ENCODE results near the gene MYO1D. TPM values are rescaled to one million over a fixed set of nuclear protein-coding genes. Genes with fewer than 3 reads are reported as not detected.
A peak's percentile ranks its signal among the peaks of the same experiment; 100 is the strongest.
"Not testable (repeated sequence)": the region's sequence is repeated elsewhere in the genome, so short reads cannot be mapped to it uniquely, and the experiment has no call there.

Gene MYO1D
- total RNA-seq, 2 donors from 2014 or later = 14.7 to 22.6 TPM

GRCh38 chr17:32673964-32674363 is 203.0 kb downstream of the MYO1D start:
- peaks cover 3 to 4% of the 10 kb centered on the region in 2 donors for H3K9me3 Mint-ChIP-seq
- ATAC-seq (replicated peaks in 1 of 2) (no peak), DNase-seq (no peak)
- no peaks in the 10 kb centered on the region for H3K27me3 Mint-ChIP-seq (ENCODE audit: low read depth)
- H3K27ac Mint-ChIP-seq = no peak overlapping the region
- peaks cover 0 to 2% of the 10 kb centered on the region in 2 donors for H3K36me3 Mint-ChIP-seq (ENCODE audit: insufficient read depth in 2 of 2)
- no peaks in the 10 kb centered on the region for H3K4me1 Mint-ChIP-seq (ENCODE audit: low read depth)
- H3K4me3 Mint-ChIP-seq = no peak overlapping the region

GRCh38 chr17:32672711-32673110 is 204.2 kb downstream of the MYO1D start:
- no peaks in the 10 kb centered on the region for H3K4me1 Mint-ChIP-seq (ENCODE audit: low read depth)
- H3K36me3 Mint-ChIP-seq (ENCODE audit: insufficient read depth in 2 of 2) = peaks cover 0 to 2% of the 10 kb centered on the region in 2 donors
- no peak overlapping the region for H3K27ac Mint-ChIP-seq
- no peak for DNase-seq
- H3K27me3 Mint-ChIP-seq (ENCODE audit: low read depth) = no peaks in the 10 kb centered on the region
- H3K4me3 Mint-ChIP-seq = no peak overlapping the region
- ATAC-seq (replicated peaks in 1 of 2) = no peak
- H3K9me3 Mint-ChIP-seq = peaks cover 3 to 4% of the 10 kb centered on the region in 2 donors

DNA sequence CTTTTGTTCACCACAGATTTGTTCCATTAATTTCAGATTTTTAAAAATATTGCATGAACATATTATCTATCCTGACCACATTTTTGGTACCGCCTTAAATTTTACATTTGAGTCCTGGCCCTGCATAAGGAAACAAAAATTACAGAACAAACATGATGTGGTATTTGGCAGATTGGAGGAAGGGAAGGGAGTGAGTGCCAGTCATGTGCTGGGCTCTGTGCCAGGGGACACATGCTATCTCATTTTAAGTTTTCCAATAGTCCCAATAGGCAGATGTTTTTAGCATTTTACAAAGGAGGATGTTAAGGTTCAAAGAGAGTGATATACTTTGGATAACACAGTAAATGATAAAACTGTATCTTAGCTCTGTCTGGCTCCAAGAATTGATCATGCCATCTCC is 205.0 kb downstream of the MYO1D start:
- DNase-seq = no peak
- Mint-ChIP-seq H3K9me3 (peaks cover 3 to 4% of the 10 kb centered on the region in 2 donors), H3K27me3 (ENCODE audit: low read depth) (no peaks in the 10 kb centered on the region), H3K27ac (no peak overlapping the region), H3K4me3 (no peak overlapping the region), H3K4me1 (ENCODE audit: low read depth) (no peaks in the 10 kb centered on the region), H3K36me3 (ENCODE audit: insufficient read depth in 2 of 2) (peaks cover 0 to 2% of the 10 kb centered on the region in 2 donors)
- no peak for ATAC-seq (replicated peaks in 1 of 2)

DNA sequence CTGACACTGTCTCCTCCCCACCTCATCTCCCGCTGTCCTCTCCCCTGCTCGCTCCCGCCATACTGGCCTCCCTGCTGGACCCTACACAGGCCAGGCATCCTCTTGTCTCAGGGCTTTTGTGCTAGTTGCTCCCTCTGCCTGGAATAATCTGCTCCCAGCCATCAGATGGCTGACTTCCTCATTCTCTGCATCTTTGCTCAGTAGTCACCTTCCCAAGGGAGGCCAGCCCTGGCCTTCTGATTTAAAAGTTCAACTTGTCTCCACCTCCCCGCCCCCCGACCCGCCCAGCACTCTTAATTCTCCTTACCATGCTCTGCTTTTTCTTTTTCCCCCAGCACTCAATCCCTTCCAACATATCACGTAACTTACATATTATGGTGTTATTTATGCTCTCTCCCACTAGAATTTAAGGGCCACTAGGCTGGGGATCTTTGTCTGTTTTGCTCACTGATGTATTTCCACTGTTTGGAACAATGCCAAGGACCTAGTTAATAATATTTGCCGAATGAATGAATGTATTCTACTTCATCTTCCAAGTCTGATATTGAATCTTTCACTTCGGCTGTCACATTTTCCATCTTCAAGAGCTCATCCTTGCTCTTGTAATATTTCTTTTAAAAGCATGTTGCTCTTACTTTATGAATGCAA is 211.9 kb downstream of the MYO1D start:
- H3K36me3 Mint-ChIP-seq (ENCODE audit: insufficient read depth in 2 of 2) = no peaks in the 10 kb centered on the region
- ATAC-seq (replicated peaks in 1 of 2) (no peak), DNase-seq (no peak)
- no peaks in the 10 kb centered on the region for H3K27me3 Mint-ChIP-seq (ENCODE audit: low read depth)
- no peak overlapping the region for H3K27ac Mint-ChIP-seq
- H3K9me3 Mint-ChIP-seq = no peaks in the 10 kb centered on the region
- H3K4me1 Mint-ChIP-seq (ENCODE audit: low read depth) = no peaks in the 10 kb centered on the region
- H3K4me3 Mint-ChIP-seq = no peak overlapping the region

DNA sequence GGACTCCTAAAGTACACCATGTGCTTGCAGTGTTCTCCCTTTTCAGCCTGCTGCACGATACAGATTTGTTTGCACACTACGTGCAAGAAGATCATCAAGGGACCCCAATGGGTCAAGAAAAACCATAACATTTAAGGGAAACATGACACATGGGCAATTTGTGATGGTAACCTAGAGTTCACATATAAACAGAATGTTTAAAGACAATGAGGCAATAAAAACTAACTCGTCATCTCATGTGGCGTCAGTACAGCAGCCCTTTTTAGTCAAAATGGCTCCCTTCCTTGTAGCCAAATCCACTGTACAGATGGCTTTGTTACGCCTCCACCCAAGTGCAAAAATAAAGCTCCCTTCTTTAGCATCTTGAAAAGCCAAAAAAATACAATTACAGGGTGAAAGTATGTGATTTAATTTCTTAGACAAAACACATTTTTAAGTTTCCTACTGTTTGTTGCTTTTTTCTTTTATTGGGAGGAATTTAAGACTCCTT is 216.4 kb downstream of the MYO1D start:
- no peaks in the 10 kb centered on the region for H3K4me1 Mint-ChIP-seq (ENCODE audit: low read depth)
- H3K9me3 Mint-ChIP-seq = no peaks in the 10 kb centered on the region
- no peak for DNase-seq
- no peak for ATAC-seq (replicated peaks in 1 of 2)
- no peaks in the 10 kb centered on the region for H3K36me3 Mint-ChIP-seq (ENCODE audit: insufficient read depth in 2 of 2)
- no peak overlapping the region for H3K4me3 Mint-ChIP-seq
- no peaks in the 10 kb centered on the region for H3K27me3 Mint-ChIP-seq (ENCODE audit: low read depth)
- H3K27ac Mint-ChIP-seq = peak overlapping the region; percentile 13

- H3K27me3 Mint-ChIP-seq (ENCODE audit: low read depth) = no peaks in the 10 kb centered on the region
- H3K4me1 Mint-ChIP-seq (ENCODE audit: low read depth) = no peaks in the 10 kb centered on the region
- no peaks in the 10 kb centered on the region for H3K9me3 Mint-ChIP-seq
- peak; percentile 57 to 65 for DNase-seq
- H3K4me3 Mint-ChIP-seq = no peak overlapping the region
- peaks cover 0 to 2% of the 10 kb centered on the region in 2 donors for H3K36me3 Mint-ChIP-seq (ENCODE audit: insufficient read depth in 2 of 2)
- peak in 1 of 2 donors; percentile 48 for ATAC-seq (replicated peaks in 1 of 2)
- H3K27ac Mint-ChIP-seq = no peak overlapping the region
Observed at GRCh38 chr17:32659419-32659842, 217.5 kb downstream of the MYO1D start.

GRCh38 chr17:32658470-32659418 is 218.2 kb downstream of the MYO1D start:
- Mint-ChIP-seq H3K9me3 (no peaks in the 10 kb centered on the region), H3K27me3 (ENCODE audit: low read depth) (no peaks in the 10 kb centered on the region), H3K4me3 (no peak overlapping the region), H3K36me3 (ENCODE audit: insufficient read depth in 2 of 2) (peaks cover under 1 to 2% of the 10 kb centered on the region in 2 donors), H3K4me1 (ENCODE audit: low read depth) (no peaks in the 10 kb centered on the region), H3K27ac (no peak overlapping the region)
- ATAC-seq (replicated peaks in 1 of 2) = no peak
- no peak for DNase-seq

- Mint-ChIP-seq H3K4me1 (ENCODE audit: low read depth) (no peaks in the 10 kb centered on the region), H3K4me3 (no peak overlapping the region), H3K9me3 (no peaks in the 10 kb centered on the region), H3K27ac (no peak overlapping the region), H3K36me3 (ENCODE audit: insufficient read depth in 2 of 2) (peaks cover 2 to 6% of the 10 kb centered on the region in 2 donors), H3K27me3 (ENCODE audit: low read depth) (no peaks in the 10 kb centered on the region)
- DNase-seq (no peak), ATAC-seq (replicated peaks in 1 of 2) (no peak)
Observed at GRCh38 chr17:32656886-32657285, 220.0 kb downstream of the MYO1D start.

GRCh38 chr17:32654324-32654723 is 222.6 kb downstream of the MYO1D start:
- no peaks in the 10 kb centered on the region for H3K4me1 Mint-ChIP-seq (ENCODE audit: low read depth)
- H3K36me3 Mint-ChIP-seq (ENCODE audit: insufficient read depth in 2 of 2) = peaks cover 17 to 25% of the 10 kb centered on the region in 2 donors
- no peaks in the 10 kb centered on the region for H3K27me3 Mint-ChIP-seq (ENCODE audit: low read depth)
- H3K4me3 Mint-ChIP-seq = no peak overlapping the region
- H3K9me3 Mint-ChIP-seq = peaks cover 10 to 15% of the 10 kb centered on the region in 2 donors
- DNase-seq (no peak), ATAC-seq (replicated peaks in 1 of 2) (no peak)
- H3K27ac Mint-ChIP-seq = no peak overlapping the region

DNA sequence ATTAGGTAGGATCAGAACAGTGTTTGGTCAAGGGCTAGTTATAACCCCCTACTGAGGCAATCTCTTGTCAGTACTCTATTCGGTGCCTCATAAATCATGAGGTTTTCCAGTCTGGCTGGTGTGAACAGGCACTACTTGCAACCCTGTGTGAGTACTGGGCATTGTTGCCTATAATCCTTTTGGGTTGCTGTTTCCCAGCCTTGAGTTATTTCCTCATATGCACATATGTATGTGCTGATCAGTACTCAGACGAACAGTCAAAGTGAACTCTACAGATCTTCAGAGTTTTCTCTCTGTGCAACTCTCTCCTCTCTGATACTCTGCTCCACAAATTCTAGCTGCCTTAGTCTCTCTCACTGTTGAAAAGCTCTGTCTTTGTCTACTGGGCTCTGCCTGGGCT is 225.8 kb downstream of the MYO1D start:
- ATAC-seq (replicated peaks in 1 of 2) = no peak
- H3K4me3 Mint-ChIP-seq = no peak overlapping the region

GRCh38 chr17:32648450-32648849 is 228.5 kb downstream of the MYO1D start:
- ATAC-seq (replicated peaks in 1 of 2) = no peak
- Mint-ChIP-seq H3K36me3 (ENCODE audit: insufficient read depth in 2 of 2) (peaks cover 14 to 24% of the 10 kb centered on the region in 2 donors), H3K27me3 (ENCODE audit: low read depth) (no peaks in the 10 kb centered on the region), H3K9me3 (peaks cover 12 to 18% of the 10 kb centered on the region in 2 donors), H3K4me1 (ENCODE audit: low read depth) (no peaks in the 10 kb centered on the region), H3K4me3 (no peak overlapping the region), H3K27ac (no peak overlapping the region)
- DNase-seq = no peak

More for the DNA sequence above, 225.8 kb downstream of the MYO1D start:
- no peak overlapping the region for H3K27ac Mint-ChIP-seq
- H3K4me1 Mint-ChIP-seq (ENCODE audit: low read depth) = no peaks in the 10 kb centered on the region
- peaks cover 12 to 18% of the 10 kb centered on the region in 2 donors for H3K9me3 Mint-ChIP-seq
- DNase-seq = no peak
- H3K36me3 Mint-ChIP-seq (ENCODE audit: insufficient read depth in 2 of 2) = peaks cover 17 to 25% of the 10 kb centered on the region in 2 donors
- H3K27me3 Mint-ChIP-seq (ENCODE audit: low read depth) = no peaks in the 10 kb centered on the region

GRCh38 chr17:32646941-32647340 is 230.0 kb downstream of the MYO1D start:
- H3K4me1 Mint-ChIP-seq (ENCODE audit: low read depth) = no peaks in the 10 kb centered on the region
- H3K27ac Mint-ChIP-seq = no peak overlapping the region
- H3K4me3 Mint-ChIP-seq = no peak overlapping the region
- ATAC-seq (replicated peaks in 1 of 2) (no peak), DNase-seq (no peak)
- H3K36me3 Mint-ChIP-seq (ENCODE audit: insufficient read depth in 2 of 2) = peaks cover 14 to 19% of the 10 kb centered on the region in 2 donors
- peaks cover 12 to 18% of the 10 kb centered on the region in 2 donors for H3K9me3 Mint-ChIP-seq
- H3K27me3 Mint-ChIP-seq (ENCODE audit: low read depth) = no peaks in the 10 kb centered on the region

DNA sequence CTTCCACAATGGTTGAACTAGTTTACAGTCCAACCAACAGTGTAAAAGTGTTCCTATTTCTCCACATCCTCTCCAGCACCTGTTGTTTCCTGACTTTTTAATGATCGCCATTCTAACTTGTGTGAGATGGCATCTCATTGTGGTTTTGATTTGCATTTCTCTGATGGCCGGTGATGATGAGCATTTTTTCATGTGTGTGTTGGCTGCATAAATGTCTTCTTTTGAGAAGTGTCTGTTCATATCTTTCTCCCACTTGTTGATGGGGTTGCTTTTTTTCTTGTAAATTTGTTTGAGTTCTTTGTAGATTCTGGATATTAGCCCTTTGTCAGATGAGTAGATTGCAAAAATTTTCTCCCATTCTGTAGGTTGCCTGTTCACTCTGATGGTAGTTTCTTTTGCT is 235.4 kb downstream of the MYO1D start:
- not testable (repeated sequence) for DNase-seq; H3K4me3 Mint-ChIP-seq; H3K27ac Mint-ChIP-seq; H3K4me1 Mint-ChIP-seq (ENCODE audit: low read depth); H3K27me3 Mint-ChIP-seq (ENCODE audit: low read depth); ATAC-seq (replicated peaks in 1 of 2); H3K36me3 Mint-ChIP-seq (ENCODE audit: insufficient read depth in 2 of 2); H3K9me3 Mint-ChIP-seq

Data from activated T-cell treated with anti-CD3 and anti-CD28 coated beads, Interleukin-2, amount 50 U/mL, for 72 hours (primary cell).